ENCODE data around the gene SLC8A2.
A peak's percentile ranks its signal among the peaks of the same experiment; 100 is the strongest.

SLC8A2 gene

GRCh38 chr19:47471733-47472457, at the start of gene SLC8A2:
SLC8A2 (minus strand) TSS chr19:47471893; CDS start chr19:47466403, 5,490 bp downstream.
- DNase-seq (ENCODE audit: low read depth) = peak; percentile 79
- no peak for TF ChIP-seq CTCF (IDR thresholded peaks at IDR 0.05; ENCODE audit: low read length, missing control alignments)
- H3K4me3 ChIP-seq (replicated peaks; ENCODE audit: low read depth, low read length) = no peak within 1 kb of the TSS

GRCh38 chr19:47520839-47521238, 49.1 kb upstream of the SLC8A2 start:
- no peak for TF ChIP-seq CTCF (IDR thresholded peaks at IDR 0.05; ENCODE audit: low read length, missing control alignments)
- no peak overlapping the region for H3K4me3 ChIP-seq (replicated peaks; ENCODE audit: low read depth, low read length)
- DNase-seq (ENCODE audit: low read depth) = no peak

GRCh38 chr19:47520343-47520806, 48.7 kb upstream of the SLC8A2 start:
- no peak for DNase-seq (ENCODE audit: low read depth)
- no peak for TF ChIP-seq CTCF (IDR thresholded peaks at IDR 0.05; ENCODE audit: low read length, missing control alignments)
- H3K4me3 ChIP-seq (replicated peaks; ENCODE audit: low read depth, low read length) = no peak overlapping the region

GRCh38 chr19:47518854-47519253, 47.2 kb upstream of the SLC8A2 start:
- no peak for TF ChIP-seq CTCF (IDR thresholded peaks at IDR 0.05; ENCODE audit: low read length, missing control alignments)
- no peak for DNase-seq (ENCODE audit: low read depth)
- no peak overlapping the region for H3K4me3 ChIP-seq (replicated peaks; ENCODE audit: low read depth, low read length)

GRCh38 chr19:47518139-47518538, 46.4 kb upstream of the SLC8A2 start:
- no peak for DNase-seq (ENCODE audit: low read depth)
- no peak overlapping the region for H3K4me3 ChIP-seq (replicated peaks; ENCODE audit: low read depth, low read length)
- TF ChIP-seq CTCF (IDR thresholded peaks at IDR 0.05; ENCODE audit: low read length, missing control alignments) = no peak

- DNase-seq (ENCODE audit: low read depth) = peak; percentile 100
- peak within 1 kb of the TSS; percentile 87 for H3K4me3 ChIP-seq (replicated peaks; ENCODE audit: low read depth, low read length)
- TF ChIP-seq CTCF (IDR thresholded peaks at IDR 0.05; ENCODE audit: low read length, missing control alignments) = no peak
Observed at GRCh38 chr19:47514869-47515588, 43.3 kb upstream of the SLC8A2 start, which contains the start of gene NAPA. NAPA (minus strand) TSS chr19:47515063; CDS start chr19:47514940, 123 bp downstream.
